Activated CD8-positive, alpha-beta T cell treated with anti-CD3 and anti-CD28 coated beads, Interleukin-2, amount 10 ng/mL, durations not matched to agents 7 days and 5 days (primary cell): ENCODE data around the gene SPAG17. TPM values are rescaled to one million over a fixed set of nuclear protein-coding genes. Genes with fewer than 3 reads are reported as not detected.

Source experiments
- ATAC-seq: fragments of 150-1000 bp; cut with Tn5 transposase; one replicate; pipeline ENCODE4 v1.10.0; 2021; ENCODE audit warnings: moderate library complexity
- CTCF ChIA-PET: fragments of 350-600 bp; sonication (Branson Sonifier 250); formaldehyde crosslinking; loops from one replicate; lab custom pipeline; 2021; ENCODE audit warnings: antibody characterized with exemption; lab: Charles Lee
- POLR2A ChIA-PET: fragments of 350-600 bp; sonication (Branson Sonifier 250); formaldehyde crosslinking; loops from one replicate; lab custom pipeline; 2021; ENCODE audit warnings: antibody characterized with exemption; lab: Charles Lee
- DNase-seq: peaks from one replicate; pipeline ENCODE4 v3.0.0-alpha.2; 2020
- H3K27ac Mint-ChIP-seq: one replicate; pipeline ENCODE4 v1.8.0; 2021; ENCODE audit warnings: mild to moderate bottlenecking, mixed read lengths
- H3K27me3 Mint-ChIP-seq: one replicate; pipeline ENCODE4 v1.8.0; 2021; ENCODE audit warnings: low read depth, mixed read lengths
- H3K36me3 Mint-ChIP-seq: one replicate; pipeline ENCODE4 v1.8.0; 2021; ENCODE audit warnings: low read depth, mixed read lengths
- H3K4me1 Mint-ChIP-seq: one replicate; pipeline ENCODE4 v1.8.0; 2021; ENCODE audit warnings: low read depth, mixed read lengths
- H3K4me3 Mint-ChIP-seq: one replicate; pipeline ENCODE4 v1.8.0; 2021; ENCODE audit warnings: mild to moderate bottlenecking, mixed read lengths
- H3K9me3 Mint-ChIP-seq: one replicate; pipeline ENCODE4 v1.8.0; 2022; ENCODE audit warnings: mixed read lengths; ENCODE audit not compliant: insufficient read depth
- total RNA-seq, 2 experiments: library from RNA; stranded (reverse); gene quantifications; one replicate each; pipeline ENCODE4 v1.2.3, GENCODE V29; 2021

The SPAG17 gene
- total RNA-seq, 2 experiments from 2014 or later = not detected

DNA sequence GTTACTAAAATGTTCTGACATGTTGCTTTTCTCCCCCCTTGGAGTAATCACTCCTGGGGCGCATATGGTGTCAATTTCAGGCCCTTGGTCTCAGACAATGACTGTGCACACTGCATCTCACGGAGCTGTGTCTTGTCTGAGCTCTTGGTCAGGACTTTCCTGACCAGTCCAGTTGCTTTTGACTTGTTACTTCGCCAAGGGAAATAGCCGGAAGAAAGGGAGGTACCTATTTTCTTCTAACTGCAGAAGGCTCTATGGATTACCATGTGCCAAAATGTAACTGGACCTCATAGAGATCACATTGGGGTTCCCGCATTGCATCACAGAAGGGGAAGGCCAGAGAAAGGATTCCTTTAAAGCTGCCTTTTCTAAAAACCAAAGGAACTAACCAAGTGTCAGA, 68.6 kb downstream of the SPAG17 start:
- no peaks in the 10 kb centered on the region for H3K36me3 Mint-ChIP-seq
- ChIA-PET POLR2A (no interaction called here), CTCF (no interaction called here)
- no peak overlapping the region for H3K27ac Mint-ChIP-seq
- ATAC-seq (no peak), DNase-seq (no peak)
- no peaks in the 10 kb centered on the region for H3K27me3 Mint-ChIP-seq
- no peaks in the 10 kb centered on the region for H3K9me3 Mint-ChIP-seq
- no peaks in the 10 kb centered on the region for H3K4me1 Mint-ChIP-seq
- H3K4me3 Mint-ChIP-seq = no peak overlapping the region

GRCh38 chr1:118115567-118116295, 69.3 kb downstream of the SPAG17 start:
- Mint-ChIP-seq H3K36me3 (no peaks in the 10 kb centered on the region), H3K9me3 (no peaks in the 10 kb centered on the region), H3K4me1 (no peaks in the 10 kb centered on the region), H3K27ac (no peak overlapping the region), H3K27me3 (no peaks in the 10 kb centered on the region), H3K4me3 (no peak overlapping the region)
- POLR2A ChIA-PET = no interaction called here
- CTCF ChIA-PET = no interaction called here
- no peak for DNase-seq
- no peak for ATAC-seq

GRCh38 chr1:118113261-118113660, 71.8 kb downstream of the SPAG17 start:
- Mint-ChIP-seq H3K27me3 (no peaks in the 10 kb centered on the region), H3K9me3 (no peaks in the 10 kb centered on the region), H3K36me3 (no peaks in the 10 kb centered on the region), H3K27ac (no peak overlapping the region), H3K4me3 (no peak overlapping the region), H3K4me1 (no peaks in the 10 kb centered on the region)
- ATAC-seq (no peak), DNase-seq (no peak)
- POLR2A ChIA-PET = no interaction called here
- CTCF ChIA-PET = no interaction called here

GRCh38 chr1:118110580-118110979, 74.4 kb downstream of the SPAG17 start:
- no peaks in the 10 kb centered on the region for H3K27me3 Mint-ChIP-seq
- POLR2A ChIA-PET = no interaction called here
- CTCF ChIA-PET = no interaction called here
- H3K4me3 Mint-ChIP-seq = no peak overlapping the region
- ATAC-seq (no peak), DNase-seq (no peak)
- H3K9me3 Mint-ChIP-seq = no peaks in the 10 kb centered on the region
- no peak overlapping the region for H3K27ac Mint-ChIP-seq
- no peaks in the 10 kb centered on the region for H3K36me3 Mint-ChIP-seq
- H3K4me1 Mint-ChIP-seq = no peaks in the 10 kb centered on the region

GRCh38 chr1:118104951-118105350, 80.1 kb downstream of the SPAG17 start:
- H3K36me3 Mint-ChIP-seq = no peaks in the 10 kb centered on the region
- POLR2A ChIA-PET = no interaction called here
- no peak overlapping the region for H3K27ac Mint-ChIP-seq
- no peaks in the 10 kb centered on the region for H3K27me3 Mint-ChIP-seq
- no peaks in the 10 kb centered on the region for H3K4me1 Mint-ChIP-seq
- no peak for DNase-seq
- ATAC-seq = no peak
- CTCF ChIA-PET = no interaction called here
- no peaks in the 10 kb centered on the region for H3K9me3 Mint-ChIP-seq
- no peak overlapping the region for H3K4me3 Mint-ChIP-seq

- ATAC-seq (no peak), DNase-seq (no peak)
- Mint-ChIP-seq H3K4me1 (no peaks in the 10 kb centered on the region), H3K27me3 (no peaks in the 10 kb centered on the region), H3K27ac (no peak overlapping the region), H3K4me3 (no peak overlapping the region), H3K9me3 (no peaks in the 10 kb centered on the region), H3K36me3 (no peaks in the 10 kb centered on the region)
- POLR2A ChIA-PET = no interaction called here
- CTCF ChIA-PET = no interaction called here
Observed at GRCh38 chr1:118102445-118102844, 82.6 kb downstream of the SPAG17 start.

DNA sequence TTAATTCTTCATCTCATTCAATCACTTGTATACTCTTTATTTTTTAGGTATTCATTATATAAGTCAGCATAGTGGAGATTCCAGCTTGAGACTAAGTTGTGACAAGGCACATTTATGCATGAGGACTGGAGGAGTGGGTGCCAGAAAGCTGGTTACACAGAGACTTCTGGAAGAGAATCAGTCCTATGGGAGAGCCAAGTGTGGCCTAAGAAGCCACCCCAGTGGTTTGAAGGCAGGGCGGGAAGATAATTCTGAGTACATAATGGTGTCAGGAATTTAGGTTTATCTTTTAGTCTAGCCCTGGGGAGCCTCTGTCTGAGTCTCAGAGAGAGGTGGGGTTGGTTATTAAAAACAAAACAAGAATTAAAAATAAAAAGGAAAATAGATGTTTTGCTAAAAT, 83.0 kb downstream of the SPAG17 start:
- ChIA-PET CTCF (no interaction called here), POLR2A (no interaction called here)
- DNase-seq (no peak), ATAC-seq (no peak)
- no peaks in the 10 kb centered on the region for H3K4me1 Mint-ChIP-seq
- H3K27ac Mint-ChIP-seq = no peak overlapping the region
- no peaks in the 10 kb centered on the region for H3K9me3 Mint-ChIP-seq
- H3K27me3 Mint-ChIP-seq = no peaks in the 10 kb centered on the region
- no peak overlapping the region for H3K4me3 Mint-ChIP-seq
- H3K36me3 Mint-ChIP-seq = no peaks in the 10 kb centered on the region

DNA sequence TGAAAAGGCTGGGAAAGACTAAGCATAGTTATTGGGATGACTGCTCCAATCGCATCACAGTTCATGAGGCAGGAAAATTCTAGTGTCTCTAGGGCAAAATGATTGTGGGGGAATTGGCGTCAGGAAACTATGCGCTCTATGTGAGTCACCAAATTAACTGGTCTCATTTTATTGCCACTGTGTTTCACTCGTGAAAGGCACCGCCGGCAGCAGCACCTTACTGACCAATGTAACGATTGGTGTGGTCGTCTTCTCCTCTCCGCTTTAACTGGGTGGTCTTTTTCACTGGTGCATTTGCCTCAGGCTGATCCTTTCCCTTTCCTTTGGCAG, 83.5 kb downstream of the SPAG17 start:
- no peak overlapping the region for H3K27ac Mint-ChIP-seq
- POLR2A ChIA-PET = no interaction called here
- no peaks in the 10 kb centered on the region for H3K4me1 Mint-ChIP-seq
- H3K4me3 Mint-ChIP-seq = no peak overlapping the region
- ATAC-seq = no peak
- DNase-seq = no peak
- no peaks in the 10 kb centered on the region for H3K9me3 Mint-ChIP-seq
- CTCF ChIA-PET = no interaction called here
- no peaks in the 10 kb centered on the region for H3K27me3 Mint-ChIP-seq
- no peaks in the 10 kb centered on the region for H3K36me3 Mint-ChIP-seq

DNA sequence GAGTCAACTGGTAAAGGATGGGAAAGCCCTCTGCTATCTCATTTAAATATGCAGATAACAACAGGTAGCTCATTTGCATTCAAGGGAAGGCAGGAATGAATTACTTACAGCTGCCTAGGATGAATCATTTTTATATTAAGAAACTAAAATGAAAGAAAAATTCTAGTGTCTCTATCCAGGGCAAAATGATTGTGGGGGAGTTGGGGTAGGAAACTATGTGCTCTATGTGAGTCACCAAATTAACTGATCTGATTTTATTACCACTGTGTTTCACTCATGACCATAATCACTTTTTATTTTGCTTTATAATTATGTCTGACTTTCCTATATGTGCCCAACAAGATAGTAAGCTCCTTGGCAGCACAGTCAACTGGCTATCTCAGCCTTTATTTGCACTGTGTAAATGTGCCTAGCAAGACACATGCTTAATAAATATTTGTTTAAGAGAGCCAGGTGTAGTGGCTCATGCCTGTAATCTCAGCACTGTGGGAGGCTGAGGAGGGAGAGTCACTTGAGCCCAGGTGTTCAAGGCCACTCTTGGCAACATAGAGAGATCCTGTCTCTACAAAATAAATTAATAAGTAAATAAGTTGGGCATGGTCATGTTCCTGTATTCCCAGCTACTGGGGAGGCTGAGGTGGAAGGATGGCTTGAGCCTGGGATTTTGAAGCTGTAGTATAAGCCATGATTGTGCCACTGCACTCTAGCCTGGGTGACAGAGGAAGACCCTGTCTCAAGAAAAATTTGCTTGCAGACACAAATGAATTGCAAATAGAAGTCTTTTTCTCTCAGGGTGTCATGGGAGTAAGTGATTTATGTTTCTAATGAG, 84.1 kb downstream of the SPAG17 start:
- no peak for ATAC-seq

GRCh38 chr1:118099686-118100085, 85.3 kb downstream of the SPAG17 start:
- no peaks in the 10 kb centered on the region for H3K4me1 Mint-ChIP-seq
- ChIA-PET POLR2A (no interaction called here), CTCF (no interaction called here)
- ATAC-seq = no peak
- H3K27ac Mint-ChIP-seq = no peak overlapping the region
- H3K4me3 Mint-ChIP-seq = no peak overlapping the region
- H3K27me3 Mint-ChIP-seq = no peaks in the 10 kb centered on the region
- no peaks in the 10 kb centered on the region for H3K9me3 Mint-ChIP-seq
- DNase-seq = no peak
- H3K36me3 Mint-ChIP-seq = no peaks in the 10 kb centered on the region

More for the DNA sequence above, 84.1 kb downstream of the SPAG17 start:
- Mint-ChIP-seq H3K36me3 (no peaks in the 10 kb centered on the region), H3K4me1 (no peaks in the 10 kb centered on the region), H3K27me3 (no peaks in the 10 kb centered on the region), H3K27ac (no peak overlapping the region), H3K4me3 (no peak overlapping the region), H3K9me3 (no peaks in the 10 kb centered on the region)
- DNase-seq = no peak
- CTCF ChIA-PET = no interaction called here
- POLR2A ChIA-PET = no interaction called here

DNA sequence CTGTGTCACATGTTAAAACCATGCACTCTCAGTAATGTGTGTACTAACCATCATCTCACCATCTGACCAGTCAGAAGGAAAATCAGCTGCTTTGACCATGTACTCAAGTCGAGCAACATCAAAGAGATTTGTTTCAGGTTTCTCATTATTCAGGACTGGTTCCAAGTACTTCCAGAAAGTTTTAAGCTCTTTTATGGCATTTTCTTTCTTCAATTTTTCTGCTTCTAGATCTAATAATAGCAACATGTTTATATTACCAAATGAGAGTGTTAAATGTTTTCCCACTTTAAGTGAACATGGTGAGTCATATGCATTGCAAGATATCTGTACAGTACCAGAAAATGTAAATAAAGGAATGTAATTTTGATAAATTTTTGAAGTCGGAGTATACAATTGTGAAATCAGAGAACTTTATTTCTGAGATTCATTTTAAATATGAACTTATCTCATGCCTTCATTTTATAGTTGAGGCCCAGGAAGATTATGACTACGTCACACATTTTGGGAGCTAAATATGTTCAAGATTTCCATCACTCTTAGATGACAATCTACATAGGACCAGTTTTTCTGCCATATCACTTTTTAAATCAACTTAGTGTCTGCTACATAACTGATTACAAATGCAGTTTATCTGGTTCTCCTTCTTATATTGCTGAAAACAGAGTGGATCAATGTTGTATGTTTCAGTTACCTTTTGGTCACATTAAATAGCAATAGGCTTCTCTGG, 87.2 kb downstream of the SPAG17 start:
- Mint-ChIP-seq H3K9me3 (no peaks in the 10 kb centered on the region), H3K4me3 (no peak overlapping the region), H3K36me3 (no peaks in the 10 kb centered on the region), H3K4me1 (no peaks in the 10 kb centered on the region), H3K27ac (no peak overlapping the region), H3K27me3 (no peaks in the 10 kb centered on the region)
- POLR2A ChIA-PET = no interaction called here
- DNase-seq (no peak), ATAC-seq (no peak)
- CTCF ChIA-PET = no interaction called here

DNA sequence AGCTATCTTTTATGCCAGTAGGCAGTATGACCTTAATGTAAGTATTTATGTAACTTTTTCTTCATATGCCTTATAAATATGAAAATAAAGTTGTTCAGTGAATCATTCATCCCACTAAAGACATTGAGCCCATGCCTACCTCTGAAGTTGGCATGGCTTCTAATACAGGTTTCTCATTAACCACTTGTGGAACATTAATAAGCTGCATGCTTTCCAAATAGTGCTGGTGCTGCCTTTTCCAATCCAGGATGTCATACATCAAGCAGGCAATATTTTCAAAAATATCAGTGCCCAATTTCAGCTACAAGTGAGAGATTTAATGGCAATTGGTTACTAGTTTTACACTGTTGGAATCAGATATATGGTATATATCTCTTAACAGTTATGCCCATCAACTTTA, 92.0 kb downstream of the SPAG17 start:
- no peak overlapping the region for H3K27ac Mint-ChIP-seq
- H3K4me1 Mint-ChIP-seq = no peaks in the 10 kb centered on the region
- no peak overlapping the region for H3K4me3 Mint-ChIP-seq
- H3K36me3 Mint-ChIP-seq = no peaks in the 10 kb centered on the region
- CTCF ChIA-PET = no interaction called here
- DNase-seq = no peak
- H3K27me3 Mint-ChIP-seq = no peaks in the 10 kb centered on the region
- no peak for ATAC-seq
- H3K9me3 Mint-ChIP-seq = no peaks in the 10 kb centered on the region
- POLR2A ChIA-PET = no interaction called here
